Measurements from ENCODE around the gene SMDT1.
"Not testable (repeated sequence)": the region's sequence is repeated elsewhere in the genome, so short reads cannot be mapped to it uniquely, and the experiment has no call there.

GRCh38 chr22:42130639-42131431 is 51.3 kb downstream of the SMDT1 start, which contains the start of gene CYP2D6:
- TF ChIP-seq ZNF114 (tag by site-specific recombination; IDR thresholded peaks at IDR 0.05); YY1 (tag by site-specific recombination; IDR thresholded peaks at IDR 0.05); ZNF473 (tag by site-specific recombination; IDR thresholded peaks at IDR 0.05); ZNF426 (tag by site-specific recombination; IDR thresholded peaks at IDR 0.05); ZBTB17 (tag by site-specific recombination; IDR thresholded peaks at IDR 0.05); ZBTB11 (tag by site-specific recombination; conservative IDR thresholded peaks at IDR 0.05; ENCODE audit: low read depth); ZNF791 (tag by site-specific recombination; IDR thresholded peaks at IDR 0.05); ZBTB20 (tag by site-specific recombination; IDR thresholded peaks at IDR 0.05): not testable (repeated sequence)
- TF ChIP-seq, protein P1, sequence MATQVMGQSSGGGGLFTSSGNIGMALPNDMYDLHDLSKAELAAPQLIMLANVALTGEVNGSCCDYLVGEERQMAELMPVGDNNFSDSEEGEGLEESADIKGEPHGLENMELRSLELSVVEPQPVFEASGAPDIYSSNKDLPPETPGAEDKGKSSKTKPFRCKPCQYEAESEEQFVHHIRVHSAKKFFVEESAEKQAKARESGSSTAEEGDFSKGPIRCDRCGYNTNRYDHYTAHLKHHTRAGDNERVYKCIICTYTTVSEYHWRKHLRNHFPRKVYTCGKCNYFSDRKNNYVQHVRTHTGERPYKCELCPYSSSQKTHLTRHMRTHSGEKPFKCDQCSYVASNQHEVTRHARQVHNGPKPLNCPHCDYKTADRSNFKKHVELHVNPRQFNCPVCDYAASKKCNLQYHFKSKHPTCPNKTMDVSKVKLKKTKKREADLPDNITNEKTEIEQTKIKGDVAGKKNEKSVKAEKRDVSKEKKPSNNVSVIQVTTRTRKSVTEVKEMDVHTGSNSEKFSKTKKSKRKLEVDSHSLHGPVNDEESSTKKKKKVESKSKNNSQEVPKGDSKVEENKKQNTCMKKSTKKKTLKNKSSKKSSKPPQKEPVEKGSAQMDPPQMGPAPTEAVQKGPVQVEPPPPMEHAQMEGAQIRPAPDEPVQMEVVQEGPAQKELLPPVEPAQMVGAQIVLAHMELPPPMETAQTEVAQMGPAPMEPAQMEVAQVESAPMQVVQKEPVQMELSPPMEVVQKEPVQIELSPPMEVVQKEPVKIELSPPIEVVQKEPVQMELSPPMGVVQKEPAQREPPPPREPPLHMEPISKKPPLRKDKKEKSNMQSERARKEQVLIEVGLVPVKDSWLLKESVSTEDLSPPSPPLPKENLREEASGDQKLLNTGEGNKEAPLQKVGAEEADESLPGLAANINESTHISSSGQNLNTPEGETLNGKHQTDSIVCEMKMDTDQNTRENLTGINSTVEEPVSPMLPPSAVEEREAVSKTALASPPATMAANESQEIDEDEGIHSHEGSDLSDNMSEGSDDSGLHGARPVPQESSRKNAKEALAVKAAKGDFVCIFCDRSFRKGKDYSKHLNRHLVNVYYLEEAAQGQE (tag by site-specific recombination; IDR thresholded peaks at IDR 0.05), result not testable (repeated sequence)
- TF ChIP-seq, protein P2, sequence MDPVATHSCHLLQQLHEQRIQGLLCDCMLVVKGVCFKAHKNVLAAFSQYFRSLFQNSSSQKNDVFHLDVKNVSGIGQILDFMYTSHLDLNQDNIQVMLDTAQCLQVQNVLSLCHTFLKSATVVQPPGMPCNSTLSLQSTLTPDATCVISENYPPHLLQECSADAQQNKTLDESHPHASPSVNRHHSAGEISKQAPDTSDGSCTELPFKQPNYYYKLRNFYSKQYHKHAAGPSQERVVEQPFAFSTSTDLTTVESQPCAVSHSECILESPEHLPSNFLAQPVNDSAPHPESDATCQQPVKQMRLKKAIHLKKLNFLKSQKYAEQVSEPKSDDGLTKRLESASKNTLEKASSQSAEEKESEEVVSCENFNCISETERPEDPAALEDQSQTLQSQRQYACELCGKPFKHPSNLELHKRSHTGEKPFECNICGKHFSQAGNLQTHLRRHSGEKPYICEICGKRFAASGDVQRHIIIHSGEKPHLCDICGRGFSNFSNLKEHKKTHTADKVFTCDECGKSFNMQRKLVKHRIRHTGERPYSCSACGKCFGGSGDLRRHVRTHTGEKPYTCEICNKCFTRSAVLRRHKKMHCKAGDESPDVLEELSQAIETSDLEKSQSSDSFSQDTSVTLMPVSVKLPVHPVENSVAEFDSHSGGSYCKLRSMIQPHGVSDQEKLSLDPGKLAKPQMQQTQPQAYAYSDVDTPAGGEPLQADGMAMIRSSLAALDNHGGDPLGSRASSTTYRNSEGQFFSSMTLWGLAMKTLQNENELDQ (tag by site-specific recombination; IDR thresholded peaks at IDR 0.05; ENCODE audit: low read depth), result not testable (repeated sequence)
- TF ChIP-seq, protein P3, sequence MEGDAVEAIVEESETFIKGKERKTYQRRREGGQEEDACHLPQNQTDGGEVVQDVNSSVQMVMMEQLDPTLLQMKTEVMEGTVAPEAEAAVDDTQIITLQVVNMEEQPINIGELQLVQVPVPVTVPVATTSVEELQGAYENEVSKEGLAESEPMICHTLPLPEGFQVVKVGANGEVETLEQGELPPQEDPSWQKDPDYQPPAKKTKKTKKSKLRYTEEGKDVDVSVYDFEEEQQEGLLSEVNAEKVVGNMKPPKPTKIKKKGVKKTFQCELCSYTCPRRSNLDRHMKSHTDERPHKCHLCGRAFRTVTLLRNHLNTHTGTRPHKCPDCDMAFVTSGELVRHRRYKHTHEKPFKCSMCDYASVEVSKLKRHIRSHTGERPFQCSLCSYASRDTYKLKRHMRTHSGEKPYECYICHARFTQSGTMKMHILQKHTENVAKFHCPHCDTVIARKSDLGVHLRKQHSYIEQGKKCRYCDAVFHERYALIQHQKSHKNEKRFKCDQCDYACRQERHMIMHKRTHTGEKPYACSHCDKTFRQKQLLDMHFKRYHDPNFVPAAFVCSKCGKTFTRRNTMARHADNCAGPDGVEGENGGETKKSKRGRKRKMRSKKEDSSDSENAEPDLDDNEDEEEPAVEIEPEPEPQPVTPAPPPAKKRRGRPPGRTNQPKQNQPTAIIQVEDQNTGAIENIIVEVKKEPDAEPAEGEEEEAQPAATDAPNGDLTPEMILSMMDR (tag by site-specific recombination; IDR thresholded peaks at IDR 0.05), result not testable (repeated sequence)
- TF ChIP-seq, protein P4, sequence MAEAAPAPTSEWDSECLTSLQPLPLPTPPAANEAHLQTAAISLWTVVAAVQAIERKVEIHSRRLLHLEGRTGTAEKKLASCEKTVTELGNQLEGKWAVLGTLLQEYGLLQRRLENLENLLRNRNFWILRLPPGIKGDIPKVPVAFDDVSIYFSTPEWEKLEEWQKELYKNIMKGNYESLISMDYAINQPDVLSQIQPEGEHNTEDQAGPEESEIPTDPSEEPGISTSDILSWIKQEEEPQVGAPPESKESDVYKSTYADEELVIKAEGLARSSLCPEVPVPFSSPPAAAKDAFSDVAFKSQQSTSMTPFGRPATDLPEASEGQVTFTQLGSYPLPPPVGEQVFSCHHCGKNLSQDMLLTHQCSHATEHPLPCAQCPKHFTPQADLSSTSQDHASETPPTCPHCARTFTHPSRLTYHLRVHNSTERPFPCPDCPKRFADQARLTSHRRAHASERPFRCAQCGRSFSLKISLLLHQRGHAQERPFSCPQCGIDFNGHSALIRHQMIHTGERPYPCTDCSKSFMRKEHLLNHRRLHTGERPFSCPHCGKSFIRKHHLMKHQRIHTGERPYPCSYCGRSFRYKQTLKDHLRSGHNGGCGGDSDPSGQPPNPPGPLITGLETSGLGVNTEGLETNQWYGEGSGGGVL (tag by site-specific recombination; IDR thresholded peaks at IDR 0.05), result not testable (repeated sequence)
